EL (cell line): Measurements from ENCODE around the gene IRX4.

Experiments used
- DNase-seq: peaks from one replicate; pipeline ENCODE4 v3.0.0-alpha.2; 2016

The IRX4 gene

DNA sequence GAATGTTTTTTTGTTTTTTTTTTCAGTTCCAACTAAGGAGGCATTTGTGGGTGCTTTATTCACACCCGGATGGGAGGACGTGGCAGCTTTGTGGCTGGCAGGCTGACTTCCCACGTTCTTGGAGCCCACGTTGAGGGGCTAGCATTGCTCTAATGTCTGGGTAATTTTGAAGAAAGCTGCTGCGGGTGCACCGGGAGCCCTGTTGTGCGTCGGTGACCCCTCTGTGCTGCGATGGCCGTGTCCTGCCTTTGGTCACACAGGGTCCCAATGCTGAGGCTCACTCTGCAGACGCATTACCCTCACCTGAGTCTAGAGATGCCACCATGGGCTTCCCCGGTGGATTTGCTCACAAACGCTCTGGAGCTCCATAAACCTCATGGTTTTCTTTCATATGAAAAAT lies 47.3 kb downstream of the IRX4 start:
- DNase-seq: no peak

DNA sequence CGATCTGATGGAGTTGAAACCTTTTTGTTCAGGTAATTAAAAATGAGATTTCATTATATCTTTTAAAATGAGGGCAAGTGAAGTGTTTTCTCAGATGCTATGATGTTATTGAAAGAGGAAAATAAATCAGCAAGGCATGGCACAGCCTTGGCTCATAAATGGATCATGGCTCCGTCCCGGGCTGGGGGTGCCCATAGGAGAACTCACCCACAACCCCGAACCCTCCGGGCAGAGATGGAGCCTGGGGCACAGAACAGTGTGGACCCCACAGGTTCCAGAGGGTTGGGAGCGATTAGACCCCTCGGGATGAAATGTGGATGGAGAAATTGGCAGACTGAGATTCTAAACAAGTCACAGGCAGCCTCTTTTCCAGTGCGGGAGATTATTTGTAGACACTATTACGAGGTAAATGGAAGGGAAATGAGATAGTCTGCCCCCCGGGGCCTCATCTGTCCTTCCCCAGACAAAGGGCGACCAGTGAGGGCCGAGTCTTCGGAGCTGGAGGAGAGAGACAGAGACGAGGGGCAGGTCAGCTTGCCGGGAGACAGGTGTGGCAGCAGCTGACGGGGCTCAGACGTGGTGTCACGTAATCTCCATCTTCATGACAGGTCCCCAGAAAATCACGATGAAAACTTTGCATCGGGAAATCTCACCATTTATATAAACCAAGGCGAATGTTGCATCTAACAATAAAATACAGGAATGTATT lies 47.9 kb downstream of the IRX4 start:
- no peak for DNase-seq

DNA sequence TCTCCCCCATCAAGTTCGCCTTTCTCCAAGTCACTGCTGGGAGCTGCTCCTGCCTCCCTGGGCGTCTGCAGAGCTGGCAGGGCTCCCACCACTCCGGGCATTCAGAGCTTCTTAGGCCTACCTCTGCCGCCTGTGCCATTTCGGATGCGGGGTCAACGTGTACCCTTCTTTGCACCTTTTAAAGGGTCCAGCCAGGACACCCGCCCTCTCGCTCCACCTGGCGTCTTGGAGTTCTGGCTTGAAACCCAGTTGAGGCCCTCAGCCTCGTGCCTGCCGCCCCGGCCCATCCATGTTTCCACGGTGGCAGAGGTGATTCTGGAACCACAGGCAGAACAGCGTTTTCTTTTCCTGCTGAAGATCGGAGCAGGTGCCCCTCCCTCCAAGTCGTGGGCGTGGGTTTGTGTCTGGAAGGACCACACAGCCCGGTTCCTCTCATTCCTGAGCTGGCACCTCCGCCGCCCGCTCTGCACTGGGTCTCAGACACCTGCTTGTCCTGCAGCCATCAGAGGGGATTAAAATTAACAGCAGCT lies 48.6 kb downstream of the IRX4 start:
- no peak for DNase-seq

DNA sequence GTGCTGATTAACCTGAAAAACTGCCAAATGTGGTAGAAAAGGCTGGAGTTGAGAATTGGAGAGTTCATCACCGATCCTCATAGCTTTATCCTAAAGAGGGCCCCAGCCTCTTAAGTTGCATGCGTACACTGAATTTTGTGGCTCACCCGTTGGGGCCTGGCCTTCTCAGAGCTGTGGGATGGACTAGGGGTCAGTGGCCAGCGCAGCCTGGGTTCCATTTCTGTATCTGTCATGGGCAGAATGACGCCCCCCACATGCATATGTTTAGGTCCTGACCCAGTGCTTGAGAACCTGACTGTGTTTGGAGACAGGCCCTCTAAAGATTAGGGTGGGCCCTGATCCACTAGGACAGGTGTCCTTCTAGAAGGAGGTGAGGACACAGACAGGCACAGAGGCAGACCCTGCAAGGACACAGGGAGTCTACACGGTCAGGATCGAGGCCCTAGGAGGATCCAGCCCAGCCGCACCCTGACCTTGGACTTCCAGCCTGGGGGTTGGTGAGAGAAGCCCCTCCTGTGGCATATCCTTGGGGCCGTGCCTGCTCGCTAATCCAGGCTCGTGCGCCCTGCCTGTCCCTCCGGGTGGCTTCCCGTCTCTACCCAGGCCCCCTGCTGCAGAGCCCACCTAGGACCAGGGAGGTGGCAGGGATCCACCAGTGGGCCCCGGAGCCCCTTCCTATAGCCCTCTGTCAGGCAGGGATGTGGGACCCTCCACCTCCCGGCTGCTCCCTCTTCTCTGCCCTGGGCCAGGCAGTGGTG lies 49.3 kb downstream of the IRX4 start:
- DNase-seq: no peak

DNA sequence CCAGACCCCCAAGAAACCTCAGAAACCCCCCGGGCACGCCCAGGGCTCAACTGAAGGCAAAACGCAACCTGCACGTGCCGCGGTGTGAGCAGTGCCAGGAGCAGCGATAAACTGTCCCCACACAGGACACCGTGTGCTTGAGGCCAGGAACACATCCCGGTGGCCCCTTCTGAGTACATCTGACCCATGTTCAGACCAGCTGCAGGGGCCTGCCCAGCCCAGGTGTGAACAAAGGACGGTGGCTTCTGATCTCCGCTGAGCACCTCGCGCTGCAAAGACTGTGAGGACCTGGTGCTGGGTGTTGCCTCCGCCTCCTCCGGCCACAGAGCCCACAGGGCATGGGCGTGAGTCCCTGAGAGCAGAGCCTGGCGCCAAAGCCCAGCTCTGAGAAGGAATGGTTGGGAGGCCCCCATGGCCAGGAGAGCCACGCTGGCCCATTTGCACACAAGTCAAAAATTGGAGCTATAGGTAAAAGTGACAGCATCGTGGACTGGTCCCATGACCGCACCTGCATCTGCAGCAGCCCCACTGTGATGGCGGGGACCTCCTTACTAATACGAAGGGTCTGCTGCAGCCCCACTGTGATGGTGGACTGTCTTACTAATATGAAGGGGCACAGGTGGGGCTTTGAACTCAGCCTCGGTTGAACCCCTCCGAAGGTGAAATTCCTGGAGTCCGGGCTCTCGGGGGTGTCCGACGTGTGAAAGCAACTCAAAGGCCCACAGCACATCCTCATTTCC lies 50.0 kb downstream of the IRX4 start:
- no peak for DNase-seq

DNA sequence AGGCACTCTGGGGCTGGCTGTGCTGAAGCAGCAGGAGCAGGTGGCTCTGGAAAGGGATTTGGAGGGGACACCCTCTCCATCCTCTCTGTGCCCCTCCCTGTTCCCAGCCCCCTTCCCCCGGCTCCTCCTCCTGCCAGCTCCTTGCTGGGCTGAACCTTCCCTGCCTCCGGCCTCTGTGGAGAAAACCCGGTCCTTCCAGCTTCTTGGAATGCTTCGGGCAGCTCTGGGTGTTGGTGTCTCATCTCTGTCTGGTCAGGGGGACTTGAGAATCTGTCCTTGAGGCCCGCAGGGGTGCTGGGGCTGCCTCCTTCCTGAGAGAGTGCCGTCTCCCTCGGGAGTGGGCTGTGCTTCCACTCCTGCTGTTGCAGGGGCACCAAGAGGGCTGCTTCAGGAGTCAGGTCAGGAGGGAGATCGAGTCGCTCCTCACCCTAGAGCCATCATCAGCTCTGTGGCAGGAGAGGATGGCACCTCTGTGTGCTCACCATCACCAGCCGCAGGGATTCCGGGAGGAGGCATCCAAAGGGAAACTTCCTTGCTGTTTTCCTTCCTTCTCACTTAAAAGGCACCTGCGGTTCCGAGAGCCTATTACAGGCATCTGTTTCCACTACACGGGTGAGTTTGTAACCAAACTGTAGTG lies 50.9 kb downstream of the IRX4 start:
- no peak for DNase-seq

DNA sequence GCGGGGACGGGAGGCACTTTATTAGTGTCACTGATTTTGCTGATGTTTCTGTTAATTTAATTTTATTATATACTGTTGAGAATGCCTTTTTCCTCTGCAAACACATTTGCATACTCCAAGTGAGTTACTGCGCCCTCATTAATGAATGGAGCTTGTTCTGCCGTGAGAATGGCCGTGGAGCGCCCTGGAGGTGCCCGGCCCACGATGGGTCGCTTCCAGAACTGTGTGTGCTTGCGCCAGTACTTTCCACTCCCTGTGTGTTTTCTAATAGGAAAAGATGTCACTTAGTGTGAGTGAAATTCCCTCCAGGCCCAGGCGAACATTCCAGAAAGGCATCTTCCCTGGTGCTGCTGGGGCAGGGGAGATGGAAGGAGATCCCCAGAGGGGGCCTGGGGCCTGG lies 51.5 kb downstream of the IRX4 start:
- no peak for DNase-seq

DNA sequence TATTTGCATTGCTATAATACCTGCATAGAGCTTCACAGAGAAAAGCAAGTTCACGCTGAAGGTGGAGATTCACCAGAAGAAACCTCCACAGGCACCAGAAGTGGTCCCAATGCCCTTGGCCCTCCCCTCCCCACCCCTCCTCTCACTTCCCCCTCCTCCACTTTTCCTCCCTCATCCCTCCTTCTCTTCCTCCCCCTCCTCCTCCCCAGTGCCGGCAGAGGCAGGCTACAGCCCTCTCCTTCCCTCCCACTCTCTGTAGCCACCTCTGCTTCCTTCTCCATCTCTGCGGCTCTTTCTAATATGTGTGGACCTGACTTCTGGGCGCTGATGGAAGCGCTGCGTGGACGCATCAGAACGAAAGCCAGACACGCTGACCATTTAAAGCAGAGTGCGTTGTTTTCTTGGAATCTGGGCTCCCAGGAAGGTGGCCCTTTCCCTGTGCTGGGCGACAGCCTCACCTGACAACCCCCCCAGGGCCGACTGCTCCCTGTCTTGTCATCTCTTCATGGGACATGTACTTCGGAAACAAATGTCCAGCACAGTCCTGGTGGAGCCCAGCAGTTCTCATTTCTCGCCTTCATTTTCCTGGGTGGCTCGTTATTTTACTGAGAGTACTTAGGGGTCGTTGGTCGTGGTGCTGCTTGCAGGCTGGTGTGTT lies 52.0 kb downstream of the IRX4 start:
- no peak for DNase-seq

DNA sequence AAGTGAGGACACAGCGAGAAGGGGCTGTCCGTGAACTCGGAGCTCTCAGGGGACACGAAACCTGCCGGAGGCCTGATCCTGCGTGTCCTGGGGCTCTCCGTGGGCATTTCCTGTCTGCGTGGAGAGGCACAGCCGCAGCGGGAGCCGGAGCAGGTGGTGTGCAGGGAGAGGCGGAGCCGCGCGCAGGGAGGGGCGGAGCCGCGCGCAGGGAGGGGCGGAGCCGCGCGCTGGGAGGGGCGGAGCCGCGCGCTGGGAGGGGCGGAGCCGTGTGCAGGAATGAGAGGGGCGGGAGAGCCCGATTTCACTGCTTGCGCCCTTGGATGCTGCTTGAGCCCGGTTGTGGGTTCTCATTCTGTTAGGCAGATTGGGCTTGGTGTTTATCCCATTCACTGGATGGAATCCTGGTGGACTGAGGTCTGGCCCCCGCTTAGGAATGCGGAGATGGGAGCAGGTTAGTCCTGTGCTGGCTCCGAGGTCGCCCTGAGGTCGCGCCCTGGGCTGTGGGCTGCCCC lies 54.8 kb downstream of the IRX4 start:
- DNase-seq: no peak
